Stimulated activated CD8-positive, alpha-beta memory T cell treated with anti-CD3 and anti-CD28 coated beads, Interleukin-7, amount 100 ng/mL, for 4 hours (primary cell): Measurements from ENCODE around the gene ACACB.

ENCODE experiments used
- DNase-seq, 2 donors: peaks; one replicate each; pipeline ENCODE4 v3.0.0-alpha.2; 2020; ENCODE audit warnings: low read depth in 2 of 2

Gene ACACB

GRCh38 chr12:109277255-109277898 is 161.0 kb downstream of the ACACB start:
- DNase-seq: no peak

GRCh38 chr12:109277899-109278762 is 161.7 kb downstream of the ACACB start:
- no peak for DNase-seq

- DNase-seq: no peak
Measured at GRCh38 chr12:109278912-109279311, 162.5 kb downstream of the ACACB start.

- DNase-seq: no peak
Measured at GRCh38 chr12:109279525-109279924, 163.1 kb downstream of the ACACB start.

GRCh38 chr12:109281452-109281851 is 165.1 kb downstream of the ACACB start:
- no peak for DNase-seq

- no peak for DNase-seq
Measured at GRCh38 chr12:109284392-109284791, 168.0 kb downstream of the ACACB start.

GRCh38 chr12:109286252-109286651 is 169.9 kb downstream of the ACACB start:
- DNase-seq: no peak

GRCh38 chr12:109286652-109287051 is 170.3 kb downstream of the ACACB start:
- DNase-seq: no peak

GRCh38 chr12:109287181-109287580 is 170.8 kb downstream of the ACACB start:
- no peak for DNase-seq

- DNase-seq: no peak
Measured at GRCh38 chr12:109287811-109288469, 171.6 kb downstream of the ACACB start.

- no peak for DNase-seq
Measured at GRCh38 chr12:109288571-109288970, 172.2 kb downstream of the ACACB start.

- DNase-seq: no peak
Measured at GRCh38 chr12:109289004-109289403, 172.6 kb downstream of the ACACB start.

GRCh38 chr12:109289551-109289950 is 173.2 kb downstream of the ACACB start:
- no peak for DNase-seq

- DNase-seq: no peak
Measured at GRCh38 chr12:109290061-109290460, 173.7 kb downstream of the ACACB start.

GRCh38 chr12:109291117-109291516 is 174.7 kb downstream of the ACACB start:
- DNase-seq: no peak

- DNase-seq: no peak
Measured at GRCh38 chr12:109291521-109292341, 175.3 kb downstream of the ACACB start.

GRCh38 chr12:109292342-109292711 is 175.9 kb downstream of the ACACB start:
- DNase-seq: no peak

GRCh38 chr12:109293106-109293505 is 176.7 kb downstream of the ACACB start:
- no peak for DNase-seq

- DNase-seq: no peak
Measured at GRCh38 chr12:109294286-109294796, 178.0 kb downstream of the ACACB start.

- no peak for DNase-seq
Measured at GRCh38 chr12:109295764-109296425, 179.5 kb downstream of the ACACB start.

GRCh38 chr12:109296431-109296830 is 180.0 kb downstream of the ACACB start:
- DNase-seq: no peak
